GM20431 (cell line): Measurements from ENCODE around the gene WWTR1.

ENCODE experiments used
- in situ Hi-C: fragments of 300-500 bp; cut with MseI, MboI; formaldehyde crosslinking; loops from one replicate; pipeline ENCODE4 v1.15.0; 2020; ENCODE audit warnings: low sequenced_read_pairs; ENCODE audit not compliant: unreplicated experiment

WWTR1 gene

GRCh38 chr3:149481491-149481890 is 176.3 kb downstream of the WWTR1 start:
- in situ Hi-C loops, result no loop called here

GRCh38 chr3:149481056-149481455 is 176.8 kb downstream of the WWTR1 start:
- in situ Hi-C loops, result no loop called here

GRCh38 chr3:149480326-149481017 is 177.4 kb downstream of the WWTR1 start:
- in situ Hi-C loops, result no loop called here

GRCh38 chr3:149479621-149480325 is 178.1 kb downstream of the WWTR1 start:
- in situ Hi-C loops, result loop anchor here (10.0 kb wide), 1 partner anchor 85 kb away; no protein-coding TSS in a partner anchor

GRCh38 chr3:149476225-149476624 is 181.6 kb downstream of the WWTR1 start:
- in situ Hi-C loops, result loop anchor here (10.0 kb wide), 1 partner anchor 81 kb away; no protein-coding TSS in a partner anchor

GRCh38 chr3:149475451-149476060 is 182.3 kb downstream of the WWTR1 start:
- in situ Hi-C loops, result loop anchor here (10.0 kb wide), 1 partner anchor 81 kb away; no protein-coding TSS in a partner anchor

GRCh38 chr3:149474250-149474817 is 183.5 kb downstream of the WWTR1 start, which contains the start of gene TM4SF4:
TSS of gene TM4SF4 (plus strand) at chr3:149474697. CDS start at chr3:149474878, 181 bp downstream.
- in situ Hi-C loops, result loop anchor here (10.0 to 25.0 kb wide), 2 partner anchors 80 to 362 kb away; no protein-coding TSS in a partner anchor

- in situ Hi-C loops, result loop anchor here (10.0 to 25.0 kb wide), 2 partner anchors 79 to 361 kb away; no protein-coding TSS in a partner anchor
Measured at GRCh38 chr3:149473357-149474249, 184.2 kb downstream of the WWTR1 start.

- in situ Hi-C loops, result loop anchor here (10.0 to 25.0 kb wide), 2 partner anchors 77 to 360 kb away; no protein-coding TSS in a partner anchor
Measured at GRCh38 chr3:149472030-149472797, 185.6 kb downstream of the WWTR1 start.

- in situ Hi-C loops, result loop anchor here (10.0 to 25.0 kb wide), 2 partner anchors 76 to 358 kb away; no protein-coding TSS in a partner anchor
Measured at GRCh38 chr3:149470381-149470780, 187.4 kb downstream of the WWTR1 start.

- in situ Hi-C loops, result loop anchor here (25.0 kb wide), 1 partner anchor 356 kb away; no protein-coding TSS in a partner anchor
Measured at GRCh38 chr3:149468504-149469212, 189.2 kb downstream of the WWTR1 start.
